ENCODE data around the gene GALC. TPM values are rescaled to one million over a fixed set of nuclear protein-coding genes. Genes with fewer than 3 reads are reported as not detected.

The GALC gene
- total RNA-seq, 1 donor: 28.0 TPM

GRCh38 chr14:87952307-87953094 is 40.5 kb downstream of the GALC start:
- peaks cover 3% of the 10 kb centered on the region for H3K4me1 ChIP-seq (ENCODE audit: insufficient read depth, low read length)
- H3K9me3 ChIP-seq (ENCODE audit: low read depth, low read length): no peaks in the 10 kb centered on the region
- no peaks in the 10 kb centered on the region for H3K27me3 ChIP-seq (ENCODE audit: insufficient read depth, low read length)
- H3K4me3 ChIP-seq (ENCODE audit: low read length): no peak overlapping the region

- Histone ChIP-seq H3K9me3 (ENCODE audit: low read depth, low read length) (no peaks in the 10 kb centered on the region), H3K4me3 (ENCODE audit: low read length) (no peak overlapping the region), H3K27me3 (ENCODE audit: insufficient read depth, low read length) (no peaks in the 10 kb centered on the region), H3K4me1 (ENCODE audit: insufficient read depth, low read length) (no peaks in the 10 kb centered on the region)
These were observed 47.9 kb downstream of the GALC start for GRCh38 chr14:87944987-87945604.

- Histone ChIP-seq H3K27me3 (ENCODE audit: insufficient read depth, low read length) (no peaks in the 10 kb centered on the region), H3K9me3 (ENCODE audit: low read depth, low read length) (no peaks in the 10 kb centered on the region), H3K4me1 (ENCODE audit: insufficient read depth, low read length) (no peaks in the 10 kb centered on the region), H3K4me3 (ENCODE audit: low read length) (no peak overlapping the region)
These were observed 52.1 kb downstream of the GALC start for GRCh38 chr14:87940894-87941293.

GRCh38 chr14:87940382-87940781 is 52.6 kb downstream of the GALC start:
- Histone ChIP-seq H3K27me3 (ENCODE audit: insufficient read depth, low read length) (no peaks in the 10 kb centered on the region), H3K4me3 (ENCODE audit: low read length) (no peak overlapping the region), H3K9me3 (ENCODE audit: low read depth, low read length) (no peaks in the 10 kb centered on the region), H3K4me1 (ENCODE audit: insufficient read depth, low read length) (no peaks in the 10 kb centered on the region)

GRCh38 chr14:87935886-87936285 is 57.1 kb downstream of the GALC start:
- no peaks in the 10 kb centered on the region for H3K4me1 ChIP-seq (ENCODE audit: insufficient read depth, low read length)

GRCh38 chr14:87935081-87935828 is 57.7 kb downstream of the GALC start:
- Histone ChIP-seq H3K27me3 (ENCODE audit: insufficient read depth, low read length) (no peaks in the 10 kb centered on the region), H3K4me3 (ENCODE audit: low read length) (no peak overlapping the region), H3K9me3 (ENCODE audit: low read depth, low read length) (no peaks in the 10 kb centered on the region), H3K4me1 (ENCODE audit: insufficient read depth, low read length) (no peaks in the 10 kb centered on the region)

More at GRCh38 chr14:87935886-87936285, 57.1 kb downstream of the GALC start:
- Histone ChIP-seq H3K9me3 (ENCODE audit: low read depth, low read length) (no peaks in the 10 kb centered on the region), H3K4me3 (ENCODE audit: low read length) (no peak overlapping the region), H3K27me3 (ENCODE audit: insufficient read depth, low read length) (no peaks in the 10 kb centered on the region)

- Histone ChIP-seq H3K9me3 (ENCODE audit: low read depth, low read length) (no peaks in the 10 kb centered on the region), H3K4me1 (ENCODE audit: insufficient read depth, low read length) (no peaks in the 10 kb centered on the region), H3K27me3 (ENCODE audit: insufficient read depth, low read length) (no peaks in the 10 kb centered on the region), H3K4me3 (ENCODE audit: low read length) (no peak overlapping the region)
These were observed 58.8 kb downstream of the GALC start for GRCh38 chr14:87934185-87934584.

- H3K27me3 ChIP-seq (ENCODE audit: insufficient read depth, low read length): peaks cover 2% of the 10 kb centered on the region
- H3K9me3 ChIP-seq (ENCODE audit: low read depth, low read length): peaks cover 16% of the 10 kb centered on the region
- H3K4me3 ChIP-seq (ENCODE audit: low read length): no peak overlapping the region
These were observed 76.1 kb downstream of the GALC start for GRCh38 chr14:87916886-87917275.

GRCh38 chr14:87916103-87916885 is 76.7 kb downstream of the GALC start:
- H3K27me3 ChIP-seq (ENCODE audit: insufficient read depth, low read length): peaks cover 2% of the 10 kb centered on the region
- H3K4me1 ChIP-seq (ENCODE audit: insufficient read depth, low read length): no peaks in the 10 kb centered on the region
- no peak overlapping the region for H3K4me3 ChIP-seq (ENCODE audit: low read length)
- peaks cover 16% of the 10 kb centered on the region for H3K9me3 ChIP-seq (ENCODE audit: low read depth, low read length)

More at GRCh38 chr14:87916886-87917275, 76.1 kb downstream of the GALC start:
- no peaks in the 10 kb centered on the region for H3K4me1 ChIP-seq (ENCODE audit: insufficient read depth, low read length)

- Histone ChIP-seq H3K27me3 (ENCODE audit: insufficient read depth, low read length) (no peaks in the 10 kb centered on the region), H3K4me1 (ENCODE audit: insufficient read depth, low read length) (no peaks in the 10 kb centered on the region), H3K4me3 (ENCODE audit: low read length) (no peak overlapping the region), H3K9me3 (ENCODE audit: low read depth, low read length) (no peaks in the 10 kb centered on the region)
These were observed 84.4 kb downstream of the GALC start for GRCh38 chr14:87908550-87908949.

GRCh38 chr14:87901652-87902051 is 91.3 kb downstream of the GALC start:
- peaks cover 27% of the 10 kb centered on the region for H3K27me3 ChIP-seq (ENCODE audit: insufficient read depth, low read length)
- H3K4me3 ChIP-seq (ENCODE audit: low read length): no peak overlapping the region
- H3K4me1 ChIP-seq (ENCODE audit: insufficient read depth, low read length): no peaks in the 10 kb centered on the region
- no peaks in the 10 kb centered on the region for H3K9me3 ChIP-seq (ENCODE audit: low read depth, low read length)

GRCh38 chr14:87901236-87901635 is 91.7 kb downstream of the GALC start:
- no peaks in the 10 kb centered on the region for H3K9me3 ChIP-seq (ENCODE audit: low read depth, low read length)
- no peaks in the 10 kb centered on the region for H3K4me1 ChIP-seq (ENCODE audit: insufficient read depth, low read length)
- peaks cover 27% of the 10 kb centered on the region for H3K27me3 ChIP-seq (ENCODE audit: insufficient read depth, low read length)
- H3K4me3 ChIP-seq (ENCODE audit: low read length): no peak overlapping the region

GRCh38 chr14:87899228-87899627 is 93.8 kb downstream of the GALC start:
- H3K27me3 ChIP-seq (ENCODE audit: insufficient read depth, low read length): peaks cover 27% of the 10 kb centered on the region
- no peaks in the 10 kb centered on the region for H3K4me1 ChIP-seq (ENCODE audit: insufficient read depth, low read length)
- H3K9me3 ChIP-seq (ENCODE audit: low read depth, low read length): no peaks in the 10 kb centered on the region
- H3K4me3 ChIP-seq (ENCODE audit: low read length): no peak overlapping the region

GRCh38 chr14:87898301-87898700 is 94.7 kb downstream of the GALC start:
- no peaks in the 10 kb centered on the region for H3K4me1 ChIP-seq (ENCODE audit: insufficient read depth, low read length)
- peaks cover 27% of the 10 kb centered on the region for H3K27me3 ChIP-seq (ENCODE audit: insufficient read depth, low read length)
- H3K9me3 ChIP-seq (ENCODE audit: low read depth, low read length): no peaks in the 10 kb centered on the region
- H3K4me3 ChIP-seq (ENCODE audit: low read length): no peak overlapping the region

All from mononuclear cell (primary cell).